GM18520 (cell line): ENCODE results near the gene PSMB10.

Experiments used
- ATAC-seq: cut with Tn5 transposase; IDR thresholded peaks from one replicate; pipeline ENCODE4 v1.9.1; 2021; ENCODE audit not compliant: unreplicated experiment

The PSMB10 gene

GRCh38 chr16:67897231-67897630 lies 39.4 kb downstream of the PSMB10 start:
- ATAC-seq, result no peak

GRCh38 chr16:67893743-67894399 lies 42.8 kb downstream of the PSMB10 start:
- ATAC-seq, result no peak

GRCh38 chr16:67892899-67893742 lies 43.5 kb downstream of the PSMB10 start, which contains the start of gene PSKH1:
PSKH1 (plus strand) TSS chr16:67893254; CDS start chr16:67908750, 15,496 bp downstream.
- peak; percentile 67 for ATAC-seq

GRCh38 chr16:67892375-67892774 lies 44.3 kb downstream of the PSMB10 start:
- no peak for ATAC-seq

GRCh38 chr16:67888331-67888730 lies 48.3 kb downstream of the PSMB10 start:
- no peak for ATAC-seq

GRCh38 chr16:67886387-67886786 lies 50.3 kb downstream of the PSMB10 start:
- no peak for ATAC-seq

- ATAC-seq, result no peak
Measured at GRCh38 chr16:67885976-67886375, 50.7 kb downstream of the PSMB10 start.

GRCh38 chr16:67885545-67885944 lies 51.1 kb downstream of the PSMB10 start:
- no peak for ATAC-seq

- no peak for ATAC-seq
Measured at GRCh38 chr16:67884684-67885083, 52.0 kb downstream of the PSMB10 start, which contains the start of gene NRN1L. NRN1L (plus strand) TSS chr16:67884885; CDS start chr16:67884904, 19 bp downstream.
